ENCODE results near the gene GAS7.

GAS7 gene

GRCh38 chr17:10050597-10051101, 147.8 kb downstream of the GAS7 start:
- Histone ChIP-seq H3K9ac (ENCODE audit: insufficient read length) (no peak overlapping the region), H3K36me3 (ENCODE audit: insufficient read depth, low read length) (no peaks in the 10 kb centered on the region), H3K4me3 (no peak overlapping the region), H3K9me3 (ENCODE audit: low read depth, low read length) (no peaks in the 10 kb centered on the region), H3K27ac (no peak overlapping the region)
- no peak for DNase-seq (ENCODE audit: low read depth, low spot score)
- no peak for TF ChIP-seq EZH2 (IDR thresholded peaks at IDR 0.05)
- TF ChIP-seq FOXP2 (optimal IDR thresholded peaks at IDR 0.05; ENCODE audit: control extremely low read depth, extremely low read length, insufficient read depth) = no peak
- TF ChIP-seq POLR2AphosphoS5 (IDR thresholded peaks at IDR 0.05; ENCODE audit: borderline replicate concordance, low read depth, low read length) = no peak

GRCh38 chr17:10048629-10049350, 149.6 kb downstream of the GAS7 start:
- Histone ChIP-seq H3K9me3 (ENCODE audit: low read depth, low read length) (no peaks in the 10 kb centered on the region), H3K27ac (no peak overlapping the region), H3K4me3 (no peak overlapping the region), H3K9ac (ENCODE audit: insufficient read length) (no peak overlapping the region), H3K36me3 (ENCODE audit: insufficient read depth, low read length) (no peaks in the 10 kb centered on the region)
- no peak for DNase-seq (ENCODE audit: low read depth, low spot score)
- TF ChIP-seq EZH2 (IDR thresholded peaks at IDR 0.05) (no peak), FOXP2 (optimal IDR thresholded peaks at IDR 0.05; ENCODE audit: control extremely low read depth, extremely low read length, insufficient read depth) (no peak), POLR2AphosphoS5 (IDR thresholded peaks at IDR 0.05; ENCODE audit: borderline replicate concordance, low read depth, low read length) (no peak)

DNA sequence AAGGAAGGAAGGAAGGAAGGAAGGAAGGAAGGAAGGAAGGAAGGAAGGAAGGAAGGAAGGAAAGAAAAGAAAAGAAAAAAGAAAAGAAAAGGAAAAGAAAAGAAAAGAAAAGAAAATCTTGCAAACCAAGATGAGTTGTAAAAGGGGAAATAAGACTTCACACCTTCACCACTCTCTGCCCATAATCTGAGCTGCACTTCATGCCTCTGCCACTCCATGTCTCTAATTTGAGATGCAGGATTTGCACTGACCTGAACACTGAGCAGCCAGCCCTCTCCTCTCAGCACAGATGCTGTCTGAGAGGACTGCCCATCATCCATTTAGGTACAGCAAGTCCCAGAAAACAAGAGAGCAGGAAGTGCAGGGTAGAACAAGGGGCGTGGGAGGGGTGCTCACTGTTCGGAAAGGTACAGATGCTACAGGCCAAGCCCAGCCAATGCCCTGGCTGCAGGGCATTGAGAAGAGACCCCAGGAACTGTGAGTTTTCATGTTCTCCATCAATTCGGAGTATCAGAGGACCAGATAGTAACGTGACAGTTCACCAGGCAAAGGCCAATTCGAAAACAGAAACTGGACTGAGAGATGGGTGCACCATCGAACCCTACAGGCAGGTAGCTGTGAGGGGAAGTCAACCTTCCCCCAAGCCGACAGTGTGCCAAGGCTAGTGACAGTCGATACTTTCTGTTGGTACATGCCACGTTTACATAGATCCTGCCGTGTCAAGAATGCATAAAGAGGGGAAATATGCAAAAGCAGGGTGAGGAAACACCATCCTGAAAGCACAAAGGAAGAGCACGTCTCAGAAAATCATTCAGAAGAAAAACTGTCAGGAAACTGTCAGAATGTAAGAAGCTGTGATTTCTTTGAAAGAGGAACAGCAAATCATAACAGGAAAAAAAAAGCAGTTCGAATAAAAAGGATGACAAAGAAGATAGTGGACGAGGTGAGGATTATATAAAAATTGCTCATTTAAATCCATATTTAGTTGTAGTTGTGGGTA, 151.3 kb downstream of the GAS7 start:
- TF ChIP-seq POLR2AphosphoS5 (IDR thresholded peaks at IDR 0.05; ENCODE audit: borderline replicate concordance, low read depth, low read length) (no peak), EZH2 (IDR thresholded peaks at IDR 0.05) (no peak), FOXP2 (optimal IDR thresholded peaks at IDR 0.05; ENCODE audit: control extremely low read depth, extremely low read length, insufficient read depth) (no peak)

GRCh38 chr17:10045871-10046658, 152.3 kb downstream of the GAS7 start:
- no peak for DNase-seq (ENCODE audit: low read depth, low spot score)
- H3K36me3 ChIP-seq (ENCODE audit: insufficient read depth, low read length) = no peaks in the 10 kb centered on the region
- H3K27ac ChIP-seq = no peak overlapping the region
- H3K4me3 ChIP-seq = no peak overlapping the region
- H3K9ac ChIP-seq (ENCODE audit: insufficient read length) = no peak overlapping the region
- H3K9me3 ChIP-seq (ENCODE audit: low read depth, low read length) = no peaks in the 10 kb centered on the region
- TF ChIP-seq POLR2AphosphoS5 (IDR thresholded peaks at IDR 0.05; ENCODE audit: borderline replicate concordance, low read depth, low read length) = no peak
- TF ChIP-seq FOXP2 (optimal IDR thresholded peaks at IDR 0.05; ENCODE audit: control extremely low read depth, extremely low read length, insufficient read depth) = no peak
- no peak for TF ChIP-seq EZH2 (IDR thresholded peaks at IDR 0.05)

More for the DNA sequence above, 151.3 kb downstream of the GAS7 start:
- Histone ChIP-seq H3K36me3 (ENCODE audit: insufficient read depth, low read length) (no peaks in the 10 kb centered on the region), H3K4me3 (no peak overlapping the region), H3K9ac (ENCODE audit: insufficient read length) (no peak overlapping the region), H3K9me3 (ENCODE audit: low read depth, low read length) (no peaks in the 10 kb centered on the region), H3K27ac (no peak overlapping the region)
- DNase-seq (ENCODE audit: low read depth, low spot score) = no peak

DNA sequence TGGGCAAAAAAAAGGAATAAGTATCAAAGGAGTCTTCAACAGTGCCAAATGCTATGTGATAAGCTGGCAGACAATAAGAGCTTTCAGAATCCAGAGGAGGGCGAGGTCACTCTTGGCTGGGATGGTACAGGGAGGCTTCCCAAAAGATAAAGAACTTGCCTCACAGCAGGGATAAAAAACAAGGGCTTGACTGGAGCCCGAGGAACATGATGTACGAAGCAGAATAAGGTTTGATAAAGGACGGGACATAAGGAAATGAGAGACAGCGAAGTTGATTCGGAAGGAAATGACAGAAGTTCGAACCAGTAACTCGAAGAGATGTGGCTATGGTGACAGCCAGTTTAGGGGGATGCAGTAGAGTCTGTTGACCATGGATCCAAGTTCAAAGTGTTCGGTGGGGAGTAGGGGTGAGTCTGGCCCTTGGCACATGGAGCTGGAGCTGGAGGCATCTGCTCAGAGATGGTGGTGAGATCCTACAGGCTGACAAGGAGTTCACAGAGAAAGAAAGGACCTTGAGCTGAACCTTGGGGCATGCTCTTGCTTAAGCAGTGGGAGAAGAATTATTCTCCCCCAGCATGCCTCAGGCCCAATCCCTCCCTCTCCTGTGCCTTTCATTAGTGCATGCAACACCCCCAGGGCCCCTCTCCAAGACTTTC, 155.7 kb downstream of the GAS7 start:
- H3K9ac ChIP-seq (ENCODE audit: insufficient read length) = no peak overlapping the region

DNA sequence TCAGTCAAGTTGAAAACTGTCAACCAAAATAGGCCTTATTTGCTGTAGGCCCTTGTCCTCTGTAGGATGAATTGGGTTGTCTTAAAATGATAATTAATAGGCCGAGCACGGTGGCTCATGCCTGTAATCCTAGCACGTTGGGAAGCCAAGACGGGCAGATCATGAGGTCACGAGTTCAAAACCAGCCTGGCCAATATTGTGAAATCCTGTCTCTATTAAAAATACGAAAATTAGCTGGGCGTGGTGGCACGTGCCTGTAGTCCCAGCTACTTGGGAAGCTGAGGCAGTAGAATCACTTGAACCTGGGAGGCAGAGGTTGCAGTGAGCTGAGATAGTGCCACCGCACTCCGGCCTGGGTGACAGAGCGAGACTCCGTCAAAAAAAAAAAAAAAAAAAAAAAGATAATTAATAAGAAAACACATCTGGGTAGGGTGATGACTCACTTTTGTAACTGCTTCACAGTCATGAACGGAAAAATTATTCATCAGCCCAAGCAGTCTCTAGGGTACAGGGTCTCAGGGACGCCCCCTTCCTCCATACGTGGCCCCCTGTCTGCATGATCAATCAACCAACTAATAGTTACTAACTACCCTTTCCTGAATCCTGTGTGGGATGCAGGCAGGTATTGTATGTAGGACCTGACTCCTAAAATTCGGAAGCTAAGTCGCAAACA, 156.4 kb downstream of the GAS7 start:
- no peak for TF ChIP-seq POLR2AphosphoS5 (IDR thresholded peaks at IDR 0.05; ENCODE audit: borderline replicate concordance, low read depth, low read length)
- no peak for TF ChIP-seq FOXP2 (optimal IDR thresholded peaks at IDR 0.05; ENCODE audit: control extremely low read depth, extremely low read length, insufficient read depth)
- no peak for TF ChIP-seq EZH2 (IDR thresholded peaks at IDR 0.05)
- Histone ChIP-seq H3K9me3 (ENCODE audit: low read depth, low read length) (no peaks in the 10 kb centered on the region), H3K9ac (ENCODE audit: insufficient read length) (no peak overlapping the region), H3K36me3 (ENCODE audit: insufficient read depth, low read length) (no peaks in the 10 kb centered on the region), H3K27ac (no peak overlapping the region), H3K4me3 (no peak overlapping the region)
- DNase-seq (ENCODE audit: low read depth, low spot score) = no peak

More for the DNA sequence above, 155.7 kb downstream of the GAS7 start:
- H3K27ac ChIP-seq = no peak overlapping the region
- TF ChIP-seq EZH2 (IDR thresholded peaks at IDR 0.05) (no peak), FOXP2 (optimal IDR thresholded peaks at IDR 0.05; ENCODE audit: control extremely low read depth, extremely low read length, insufficient read depth) (no peak), POLR2AphosphoS5 (IDR thresholded peaks at IDR 0.05; ENCODE audit: borderline replicate concordance, low read depth, low read length) (no peak)
- H3K36me3 ChIP-seq (ENCODE audit: insufficient read depth, low read length) = no peaks in the 10 kb centered on the region
- no peaks in the 10 kb centered on the region for H3K9me3 ChIP-seq (ENCODE audit: low read depth, low read length)
- no peak for DNase-seq (ENCODE audit: low read depth, low spot score)
- H3K4me3 ChIP-seq = no peak overlapping the region

- Histone ChIP-seq H3K4me3 (no peak overlapping the region), H3K36me3 (ENCODE audit: insufficient read depth, low read length) (no peaks in the 10 kb centered on the region), H3K27ac (no peak overlapping the region), H3K9ac (ENCODE audit: insufficient read length) (no peak overlapping the region), H3K9me3 (ENCODE audit: low read depth, low read length) (no peaks in the 10 kb centered on the region)
- TF ChIP-seq POLR2AphosphoS5 (IDR thresholded peaks at IDR 0.05; ENCODE audit: borderline replicate concordance, low read depth, low read length) (no peak), FOXP2 (optimal IDR thresholded peaks at IDR 0.05; ENCODE audit: control extremely low read depth, extremely low read length, insufficient read depth) (no peak), EZH2 (IDR thresholded peaks at IDR 0.05) (no peak)
- no peak for DNase-seq (ENCODE audit: low read depth, low spot score)
Observed at GRCh38 chr17:10041287-10041612, 157.2 kb downstream of the GAS7 start.
